GM19025 (cell line): ENCODE measurements around the gene ASMTL.
"Not testable (repeated sequence)": the region's sequence is repeated elsewhere in the genome, so short reads cannot be mapped to it uniquely, and the experiment has no call there.

ENCODE experiments used
- ATAC-seq: cut with Tn5 transposase; IDR thresholded peaks from one replicate; pipeline ENCODE4 v1.9.1; 2021; ENCODE audit warnings: mild to moderate bottlenecking, low read depth, moderate library complexity; ENCODE audit not compliant: unreplicated experiment

ASMTL gene

GRCh38 chrX:1440506-1440905 lies 12.2 kb downstream of the ASMTL start:
- ATAC-seq, result no peak

GRCh38 chrX:1435241-1435895 lies 17.3 kb downstream of the ASMTL start:
- ATAC-seq, result no peak

- ATAC-seq, result no peak
Measured at GRCh38 chrX:1434871-1435240, 17.9 kb downstream of the ASMTL start.

- ATAC-seq, result no peak
Measured at GRCh38 chrX:1433646-1434357, 18.9 kb downstream of the ASMTL start.

GRCh38 chrX:1430451-1430850 lies 22.3 kb downstream of the ASMTL start:
- no peak for ATAC-seq

GRCh38 chrX:1427756-1428155 lies 25.0 kb downstream of the ASMTL start:
- ATAC-seq, result no peak

- ATAC-seq, result not testable (repeated sequence)
Measured at GRCh38 chrX:1426321-1426720, 26.4 kb downstream of the ASMTL start.

- no peak for ATAC-seq
Measured at GRCh38 chrX:1425381-1425780, 27.3 kb downstream of the ASMTL start.

- no peak for ATAC-seq
Measured at GRCh38 chrX:1424147-1424851, 28.4 kb downstream of the ASMTL start.

GRCh38 chrX:1423215-1423614 lies 29.5 kb downstream of the ASMTL start:
- no peak for ATAC-seq

GRCh38 chrX:1422135-1422465 lies 30.6 kb downstream of the ASMTL start:
- ATAC-seq, result no peak

- ATAC-seq, result no peak
Measured at GRCh38 chrX:1421433-1422134, 31.1 kb downstream of the ASMTL start.

- ATAC-seq, result no peak
Measured at GRCh38 chrX:1420371-1420770, 32.3 kb downstream of the ASMTL start.

GRCh38 chrX:1419545-1420355 lies 33.0 kb downstream of the ASMTL start:
- no peak for ATAC-seq

- no peak for ATAC-seq
Measured at GRCh38 chrX:1418901-1419544, 33.7 kb downstream of the ASMTL start.

GRCh38 chrX:1417921-1418771 lies 34.6 kb downstream of the ASMTL start:
- no peak for ATAC-seq

GRCh38 chrX:1416965-1417760 lies 35.5 kb downstream of the ASMTL start:
- no peak for ATAC-seq

- no peak for ATAC-seq
Measured at GRCh38 chrX:1416327-1416784, 36.4 kb downstream of the ASMTL start.
